Kidney tubule cell (primary cell): ENCODE data around the gene SPATA18.
A peak's percentile ranks its signal among the peaks of the same experiment; 100 is the strongest.
"Not testable (repeated sequence)": the region's sequence is repeated elsewhere in the genome, so short reads cannot be mapped to it uniquely, and the experiment has no call there.

Experiments
- DNase-seq: peaks from one replicate; pipeline ENCODE4 v3.0.0-alpha.2; 2018; ENCODE audit warnings: low spot score

SPATA18 gene

DNA sequence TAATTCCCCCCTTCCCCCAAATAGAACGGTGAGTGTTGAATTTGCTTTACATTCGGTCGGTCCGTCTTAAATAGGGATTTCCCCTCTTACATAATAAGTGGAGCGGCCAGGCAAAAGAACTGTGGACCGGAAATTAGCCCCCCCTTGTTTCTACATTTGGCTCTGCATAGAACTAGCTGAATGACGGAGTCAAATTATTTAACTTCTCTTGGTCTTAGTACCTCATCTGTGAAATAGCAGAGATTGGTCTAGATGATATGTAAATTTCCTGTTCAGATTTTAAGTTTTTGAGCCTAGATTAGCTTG, 1.3 kb downstream of the SPATA18 start:
- DNase-seq = peak; percentile 21

DNA sequence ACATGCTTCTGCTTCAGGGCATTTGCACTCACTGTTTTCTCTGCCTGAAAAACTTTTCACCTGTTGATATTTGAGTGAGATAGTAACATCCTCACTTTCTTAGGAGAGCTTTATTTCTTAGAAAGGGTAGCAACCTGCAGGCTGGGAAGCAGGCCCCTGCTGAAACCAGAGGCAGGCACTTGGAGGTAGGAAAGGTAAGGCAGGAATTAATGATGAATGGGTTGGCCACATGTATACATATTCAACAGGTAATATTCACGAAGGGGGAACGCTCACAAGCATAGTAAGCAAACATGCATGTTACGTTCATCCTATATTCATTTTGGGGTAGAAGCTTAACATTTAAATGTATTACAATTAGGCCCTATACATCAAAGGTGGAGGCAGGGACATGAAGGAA, 3.1 kb downstream of the SPATA18 start:
- no peak for DNase-seq

GRCh38 chr4:52057196-52057595, 6.1 kb downstream of the SPATA18 start:
- DNase-seq = no peak

DNA sequence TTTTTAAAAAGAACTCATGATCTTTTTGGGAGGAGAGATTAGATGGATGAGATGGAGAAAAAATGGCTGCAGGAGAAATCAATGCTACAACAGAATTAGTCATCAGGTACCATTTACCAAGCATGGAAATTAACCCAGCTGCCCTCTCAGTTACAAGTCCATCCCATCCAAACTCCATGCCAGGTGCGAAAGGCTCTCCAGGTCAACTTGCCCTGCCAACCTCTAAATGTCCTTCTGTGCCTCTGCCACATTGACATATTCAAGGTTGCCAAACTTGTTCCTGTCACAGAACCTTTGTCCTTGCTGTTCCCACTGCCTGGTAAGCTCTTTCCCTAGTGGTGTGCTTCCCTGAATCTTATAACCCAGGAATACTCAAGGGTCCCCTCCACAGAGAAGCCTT, 7.2 kb downstream of the SPATA18 start:
- DNase-seq = no peak

- peak; percentile 87 for DNase-seq
Observed at GRCh38 chr4:52059372-52059771, 8.3 kb downstream of the SPATA18 start.

DNA sequence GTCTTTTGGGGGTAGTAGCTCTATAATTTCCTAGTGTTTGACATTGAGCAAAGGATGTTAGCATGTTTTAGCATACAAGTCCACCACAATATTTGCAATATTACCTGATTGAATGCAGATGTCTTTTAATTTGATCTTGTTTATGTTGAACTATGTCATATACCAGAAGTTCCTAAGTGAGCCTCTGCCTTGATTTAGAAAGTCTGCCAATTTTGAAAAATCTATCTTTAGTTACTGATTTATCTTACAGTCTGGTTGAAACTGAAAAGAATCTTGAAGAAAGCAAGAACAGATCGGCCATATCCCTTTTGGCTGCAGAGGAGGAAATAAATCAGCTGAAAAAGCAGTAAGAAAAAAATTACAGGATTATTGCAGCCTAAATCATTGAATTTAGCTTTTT, 18.5 kb downstream of the SPATA18 start:
- no peak for DNase-seq

DNA sequence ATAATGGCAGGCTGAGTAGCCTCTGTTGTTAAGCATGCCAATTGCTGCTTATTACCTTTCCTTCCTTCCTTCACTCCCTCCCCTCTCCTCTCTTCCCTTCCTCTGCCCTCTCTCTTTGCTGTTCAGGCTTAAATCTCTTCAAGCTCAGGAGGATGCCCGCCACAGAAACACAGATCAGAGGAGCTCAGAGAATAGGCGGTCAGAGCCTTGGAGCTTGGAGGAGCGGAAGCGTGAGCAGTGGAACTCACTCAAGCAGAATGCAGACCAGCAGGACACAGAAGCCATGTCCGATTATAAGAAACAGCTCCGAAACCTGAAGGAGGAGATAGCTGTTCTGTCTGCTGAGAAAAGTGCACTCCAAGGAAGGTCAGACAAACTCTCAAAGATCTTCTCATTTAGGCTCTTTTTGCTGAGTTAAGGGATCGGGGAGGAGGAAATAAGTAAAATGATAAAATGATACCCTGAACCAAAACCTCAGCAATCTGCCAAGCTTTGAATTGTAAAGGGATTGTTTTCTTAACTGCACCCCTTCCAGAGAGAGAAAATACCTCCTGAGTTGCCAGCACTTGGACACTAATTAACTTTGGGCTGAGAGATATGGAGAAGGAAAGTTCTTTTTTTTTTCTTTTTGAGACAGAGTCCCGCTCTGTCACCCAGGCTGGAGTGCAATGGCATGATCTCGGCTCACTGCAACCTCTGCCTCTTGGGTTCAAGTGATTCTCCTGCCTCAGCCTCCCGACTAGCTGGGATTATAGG, 20.9 kb downstream of the SPATA18 start:
- DNase-seq = peak; percentile 51

GRCh38 chr4:52076731-52077130, 25.6 kb downstream of the SPATA18 start:
- DNase-seq = peak; percentile 25

- DNase-seq = no peak
Observed at GRCh38 chr4:52079659-52080058, 28.6 kb downstream of the SPATA18 start.

DNA sequence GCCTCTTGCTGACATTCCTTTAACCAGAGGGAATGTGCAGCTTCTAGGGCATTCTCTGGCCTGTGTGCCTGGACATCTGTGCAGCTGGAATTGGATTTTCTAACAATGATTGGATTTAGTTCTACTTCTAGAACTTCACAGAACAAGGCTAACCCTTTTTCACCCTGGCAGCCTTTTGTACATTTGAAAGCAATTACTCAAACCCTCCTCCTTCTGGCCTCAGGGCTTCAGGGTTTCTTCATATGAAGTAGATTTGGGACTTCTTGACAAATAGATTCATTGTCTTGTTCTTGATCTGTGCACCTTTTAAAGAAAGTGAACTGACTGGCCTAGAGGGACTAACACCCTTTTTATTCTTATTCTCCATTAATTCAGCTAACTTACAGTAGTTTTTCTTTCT, 30.1 kb downstream of the SPATA18 start:
- DNase-seq = no peak

GRCh38 chr4:52086425-52086824, 35.3 kb downstream of the SPATA18 start:
- not testable (repeated sequence) for DNase-seq

DNA sequence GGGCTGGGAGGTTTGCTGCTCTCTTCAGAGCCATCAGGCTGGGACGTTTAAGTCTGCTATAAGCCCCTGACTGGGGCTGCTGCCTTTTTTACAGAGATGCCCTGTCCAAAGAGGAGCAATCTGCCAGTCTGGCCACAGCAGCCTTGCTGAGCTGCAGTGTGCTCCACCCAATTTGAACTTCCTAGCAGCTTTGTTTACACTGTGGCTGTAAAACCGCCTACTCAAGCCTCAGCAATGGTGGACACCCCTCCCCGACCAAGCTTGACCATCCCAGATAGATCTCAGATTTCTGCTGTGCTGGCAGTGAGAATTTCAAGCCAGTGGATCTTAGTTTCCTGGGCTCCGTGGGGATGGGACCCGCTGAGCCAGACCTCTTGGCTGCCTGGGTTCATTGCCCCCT, 40.7 kb downstream of the SPATA18 start:
- DNase-seq = peak; percentile 12

DNA sequence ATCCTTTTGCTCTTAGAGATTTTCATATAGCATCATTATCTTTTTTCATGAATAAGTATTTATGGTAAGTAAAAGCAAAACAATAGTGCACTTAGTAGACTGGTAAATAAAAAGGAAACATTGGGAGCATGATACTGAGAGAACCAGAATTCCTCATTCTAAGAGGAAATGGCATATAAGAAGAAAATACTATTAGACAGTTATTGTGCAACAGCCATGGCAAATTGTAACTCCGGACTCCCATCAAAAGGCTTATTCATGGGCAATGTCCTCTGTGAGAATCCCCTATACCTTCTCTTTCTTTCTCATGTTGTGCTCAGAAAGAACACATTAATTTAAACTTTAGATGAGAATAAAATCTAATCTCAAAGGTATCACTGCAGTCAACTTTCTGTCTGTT, 42.4 kb downstream of the SPATA18 start:
- DNase-seq = no peak

GRCh38 chr4:52094376-52095145, 43.5 kb downstream of the SPATA18 start:
- no peak for DNase-seq

DNA sequence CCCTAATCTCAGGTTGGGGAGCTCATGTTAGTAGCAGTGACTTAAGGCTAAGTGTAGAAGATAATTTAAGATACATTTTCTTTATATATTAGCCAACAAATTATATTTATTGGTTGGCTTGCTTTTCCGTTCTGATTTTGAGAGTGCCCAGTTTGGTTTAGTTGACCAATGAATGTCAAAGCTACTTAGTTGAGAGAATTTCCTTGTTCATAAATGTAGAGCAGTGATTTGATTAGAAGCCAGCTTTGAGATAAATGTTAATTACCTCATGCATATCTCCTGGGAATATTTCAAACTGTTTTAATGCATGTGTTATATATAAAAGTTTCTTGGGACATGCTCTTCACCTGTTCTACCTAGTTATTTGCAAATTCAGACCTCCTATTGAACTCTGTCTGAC, 44.3 kb downstream of the SPATA18 start:
- no peak for DNase-seq

DNA sequence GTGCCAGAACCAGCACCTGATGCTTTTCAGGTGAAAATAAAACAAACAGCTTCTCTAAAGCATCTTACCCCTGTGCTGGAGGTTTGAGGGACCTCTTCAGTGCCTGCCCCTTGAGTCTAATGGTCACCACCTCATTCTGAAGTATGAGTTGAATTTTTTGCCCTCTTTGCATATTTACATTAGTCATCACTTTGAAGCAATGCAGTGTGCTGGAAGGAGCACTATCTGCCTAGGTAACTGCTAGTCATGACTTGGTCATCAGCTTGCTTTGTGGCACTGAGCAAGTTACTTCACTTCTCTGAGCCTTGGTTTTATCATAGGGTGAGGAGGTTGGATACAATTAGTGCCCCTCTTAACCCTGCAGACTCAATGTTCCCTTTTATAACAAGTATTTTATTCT, 44.9 kb downstream of the SPATA18 start:
- DNase-seq = peak; percentile 74

GRCh38 chr4:52098618-52099017, 47.5 kb downstream of the SPATA18 start:
- no peak for DNase-seq

DNA sequence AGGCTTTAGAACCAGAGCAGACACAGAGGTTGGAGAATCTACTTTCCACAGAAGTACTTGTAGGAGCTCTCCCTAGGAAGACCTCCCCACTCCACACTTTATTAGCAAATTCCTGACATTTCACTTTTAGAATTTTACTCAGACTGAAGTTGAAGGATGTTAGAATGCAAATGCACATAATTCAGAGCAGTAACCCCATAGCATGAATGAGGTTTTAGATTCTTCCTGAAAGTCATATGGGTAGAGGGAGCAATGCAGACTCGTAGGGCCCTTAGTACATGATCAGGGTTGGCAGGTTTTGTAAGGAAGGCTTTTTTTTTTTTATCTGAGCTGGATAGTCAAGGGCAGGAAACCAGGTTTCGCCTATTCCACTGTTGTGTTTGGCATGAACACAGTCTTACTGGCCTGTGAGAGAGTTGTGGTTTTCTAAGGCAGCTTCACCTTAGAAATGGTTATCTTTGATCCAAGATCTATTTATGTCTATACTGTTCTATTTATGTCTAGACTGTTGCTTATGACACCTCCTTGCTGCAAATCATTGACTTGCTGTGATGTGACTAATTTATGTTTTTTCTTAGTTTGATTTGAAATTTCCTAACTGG, 48.9 kb downstream of the SPATA18 start:
- peak; percentile 91 for DNase-seq

DNA sequence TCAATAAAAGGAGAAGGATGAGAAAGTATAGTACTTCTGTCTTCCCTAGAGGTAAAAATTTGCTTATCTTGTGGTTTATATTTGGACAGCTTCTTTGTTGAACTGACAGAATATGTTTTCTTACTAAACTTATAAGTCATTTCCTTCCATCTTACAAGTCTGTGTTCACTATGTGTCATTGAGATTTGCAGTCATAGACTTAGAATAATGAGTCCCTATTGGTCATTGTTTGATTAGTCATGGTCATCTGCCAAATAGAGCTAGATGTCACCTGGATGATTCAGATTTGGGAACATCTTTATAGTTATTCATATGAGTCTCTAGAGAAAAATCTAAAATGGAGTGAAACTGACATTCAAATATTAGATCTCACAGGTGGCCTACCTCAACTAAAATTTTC, 51.5 kb downstream of the SPATA18 start:
- peak; percentile 97 for DNase-seq

DNA sequence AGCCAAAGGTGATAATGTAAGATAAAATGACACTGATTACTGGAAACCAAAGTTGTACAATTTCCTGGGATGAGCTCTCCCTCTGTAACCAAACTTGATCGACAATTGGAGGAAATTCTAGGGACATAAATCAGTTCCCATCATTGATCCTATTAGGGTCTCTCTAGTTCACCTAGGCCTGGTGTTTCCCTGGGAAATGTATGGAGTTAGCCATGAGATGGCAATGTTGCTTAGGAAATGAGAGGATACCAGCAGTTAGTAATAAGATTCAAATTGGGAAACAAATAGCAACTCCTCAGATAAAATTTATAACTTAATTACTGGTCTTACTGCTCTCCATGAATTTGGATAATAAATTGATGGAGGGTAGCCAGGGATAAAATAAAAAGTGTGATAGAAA, 52.2 kb downstream of the SPATA18 start:
- DNase-seq = peak; percentile 66

DNA sequence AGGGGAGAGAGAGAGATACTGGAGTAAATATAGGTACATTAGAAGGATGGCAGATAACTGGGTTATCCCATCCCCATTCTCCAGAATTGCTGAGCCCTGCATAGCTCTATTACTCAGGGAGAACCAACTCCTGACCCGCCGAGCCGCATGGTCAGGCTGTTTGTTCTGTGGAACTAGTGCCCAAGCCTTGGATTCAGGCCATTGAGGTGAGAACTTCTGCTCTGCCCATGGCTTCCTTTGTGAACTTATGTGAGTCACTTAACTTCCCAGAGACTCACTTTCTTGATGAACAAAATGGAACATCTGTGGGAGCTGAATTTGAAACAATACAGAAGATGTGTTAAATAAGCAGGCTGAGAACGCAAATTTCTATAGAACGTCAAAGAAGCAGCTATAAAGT, 54.2 kb downstream of the SPATA18 start:
- peak; percentile 55 for DNase-seq

DNA sequence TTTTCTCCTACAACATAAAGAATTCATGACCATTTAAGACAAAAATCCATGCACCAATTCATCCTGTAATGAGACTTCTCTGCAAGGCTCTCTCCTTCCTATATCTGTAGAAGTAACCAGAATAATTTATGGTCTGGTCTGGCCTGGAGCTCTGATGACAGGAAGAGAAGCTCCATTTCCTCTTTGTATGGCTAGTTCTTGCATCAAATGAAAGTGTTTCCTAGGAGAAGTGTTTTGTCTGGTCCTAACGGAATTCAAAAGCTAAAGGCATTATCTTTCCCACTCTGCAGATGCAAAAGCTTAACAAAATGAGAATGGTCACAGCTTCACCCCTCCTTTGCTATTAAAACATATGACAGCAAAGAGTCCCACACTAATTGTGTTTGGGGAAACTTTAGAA, 55.1 kb downstream of the SPATA18 start:
- DNase-seq = no peak

GRCh38 chr4:52106660-52107059, 55.6 kb downstream of the SPATA18 start:
- DNase-seq = no peak
